NCI-H69 (cell line): ENCODE measurements around the gene LCAT.
A peak's percentile ranks its signal among the peaks of the same experiment; 100 is the strongest.
"Not testable (repeated sequence)": the region's sequence is repeated elsewhere in the genome, so short reads cannot be mapped to it uniquely, and the experiment has no call there.

Experiments
- DNase-seq: peaks from one replicate; lab custom pipeline; 2025; lab: John Stamatoyannopoulos, UW

LCAT gene

GRCh38 chr16:67943619-67944504 lies at the start of gene LCAT:
Gene LCAT, minus strand, starts transcription at chr16:67944120. Its CDS starts 19 bp downstream, at chr16:67944101.
- no peak for DNase-seq

- peak; percentile 75 for DNase-seq
Measured at GRCh38 chr16:67993207-67994039, 49.5 kb upstream of the LCAT start.

GRCh38 chr16:67992661-67993206 lies 48.8 kb upstream of the LCAT start:
- no peak for DNase-seq

GRCh38 chr16:67990018-67990386 lies 46.1 kb upstream of the LCAT start:
- no peak for DNase-seq

GRCh38 chr16:67989322-67990017 lies 45.5 kb upstream of the LCAT start:
- no peak for DNase-seq

- no peak for DNase-seq
Measured at GRCh38 chr16:67988675-67989074, 44.8 kb upstream of the LCAT start.

- DNase-seq, result no peak
Measured at GRCh38 chr16:67987460-67988160, 43.7 kb upstream of the LCAT start.

GRCh38 chr16:67986949-67987348 lies 43.0 kb upstream of the LCAT start:
- no peak for DNase-seq

- DNase-seq, result no peak
Measured at GRCh38 chr16:67982011-67982696, 38.2 kb upstream of the LCAT start.

GRCh38 chr16:67979955-67980678 lies 36.2 kb upstream of the LCAT start, which contains the start of gene DPEP3:
Gene DPEP3, minus strand, starts transcription at chr16:67980499. Its CDS starts 119 bp downstream, at chr16:67980380.
- DNase-seq, result no peak

- no peak for DNase-seq
Measured at GRCh38 chr16:67977469-67978227, 33.7 kb upstream of the LCAT start.

- DNase-seq, result no peak
Measured at GRCh38 chr16:67977005-67977404, 33.1 kb upstream of the LCAT start.

- no peak for DNase-seq
Measured at GRCh38 chr16:67976205-67976604, 32.3 kb upstream of the LCAT start.

GRCh38 chr16:67975321-67976105 lies 31.6 kb upstream of the LCAT start:
- no peak for DNase-seq

GRCh38 chr16:67972285-67972684 lies 28.4 kb upstream of the LCAT start:
- DNase-seq, result not testable (repeated sequence)

GRCh38 chr16:67971111-67971510 lies 27.2 kb upstream of the LCAT start:
- DNase-seq, result no peak

GRCh38 chr16:67969254-67970039 lies 25.5 kb upstream of the LCAT start:
- no peak for DNase-seq
